HG03060 (cell line): ENCODE results near the gene TBRG4.

Experiments
- ATAC-seq: cut with Tn5 transposase; IDR thresholded peaks from one replicate; pipeline ENCODE4 v1.9.1; 2021; ENCODE audit warnings: low read depth, moderate number of reproducible peaks; ENCODE audit not compliant: unreplicated experiment

The TBRG4 gene

DNA sequence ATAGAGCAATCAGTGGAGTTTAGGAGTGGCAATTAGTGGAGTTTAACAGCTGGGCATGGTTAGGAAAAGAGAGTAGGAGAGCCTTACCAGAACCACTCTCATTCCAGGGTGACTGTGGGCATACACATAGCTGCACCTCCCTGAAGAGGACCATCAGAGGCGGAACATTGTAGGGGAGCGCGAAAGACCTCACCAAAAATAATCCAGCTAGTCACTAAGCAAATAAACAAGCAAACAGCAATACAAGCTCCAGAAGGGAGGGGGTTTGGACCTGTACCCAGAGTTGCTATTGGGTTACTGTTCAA is 18.6 kb downstream of the TBRG4 start:
- ATAC-seq = no peak

DNA sequence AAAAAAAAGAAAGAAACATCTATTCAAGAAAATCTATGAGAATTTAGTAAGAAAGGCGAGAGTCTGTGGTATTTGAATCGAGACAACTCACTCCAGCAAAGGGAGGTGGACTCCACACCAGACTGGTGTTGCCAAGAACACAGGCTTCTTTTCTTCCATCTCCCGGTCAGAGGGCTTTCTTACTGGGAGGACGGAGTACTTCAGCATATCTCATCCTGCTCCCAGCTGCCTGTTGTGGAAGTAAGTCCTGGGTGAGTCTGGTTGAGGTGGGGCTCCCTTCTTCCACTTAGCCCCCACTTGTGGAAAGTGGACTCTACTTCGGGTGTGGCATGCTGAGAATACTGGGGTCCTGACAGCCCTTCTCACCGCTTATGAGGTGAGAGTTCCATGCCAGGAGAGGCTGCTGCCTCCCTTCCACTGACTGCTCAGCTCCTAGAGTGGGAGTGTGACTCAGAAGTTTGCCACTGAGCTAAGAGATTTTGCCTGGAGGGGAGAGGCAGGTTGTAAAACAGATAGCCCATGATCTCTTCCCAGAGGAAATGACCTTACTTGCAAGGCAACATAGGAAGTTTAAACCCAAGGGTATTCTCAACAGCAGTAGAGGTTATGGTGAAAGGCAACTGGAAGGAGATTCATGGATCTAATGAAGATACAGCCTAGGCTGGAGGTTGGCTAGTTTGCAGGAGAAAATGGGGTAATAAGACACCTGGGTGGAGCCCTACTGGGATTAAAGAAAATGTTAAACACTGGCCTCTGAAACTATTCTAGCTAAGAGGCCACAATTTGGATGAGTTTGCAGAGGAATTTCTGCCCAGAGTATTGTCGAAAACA is 19.2 kb downstream of the TBRG4 start:
- ATAC-seq = no peak

DNA sequence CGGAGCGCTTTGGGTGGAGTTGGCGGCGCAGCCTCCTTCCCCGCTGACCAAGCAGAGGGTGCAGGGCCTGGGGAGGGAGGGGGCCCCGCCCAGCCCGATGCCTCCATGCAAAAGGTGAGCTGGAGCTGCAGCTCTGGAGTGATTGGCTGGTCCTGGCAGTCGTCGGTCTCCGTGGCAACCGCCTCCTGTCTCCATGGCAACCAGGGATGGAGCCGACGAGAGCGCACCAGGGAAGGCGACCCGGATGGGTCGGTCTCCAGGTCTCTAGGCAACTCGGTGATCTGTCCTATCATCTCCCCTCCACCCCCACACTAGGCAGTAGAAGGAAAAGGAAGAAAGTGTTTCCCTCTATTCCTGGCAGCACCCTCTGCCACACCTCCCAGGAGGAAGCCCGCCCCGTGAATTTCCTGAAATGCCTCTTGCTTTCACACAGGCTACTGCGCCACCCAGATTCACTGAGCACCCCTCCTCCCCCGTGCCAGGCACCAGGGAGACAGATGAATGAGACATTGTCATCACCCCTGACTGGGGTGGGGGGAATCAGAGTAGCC is 22.1 kb downstream of the TBRG4 start:
- ATAC-seq = no peak

DNA sequence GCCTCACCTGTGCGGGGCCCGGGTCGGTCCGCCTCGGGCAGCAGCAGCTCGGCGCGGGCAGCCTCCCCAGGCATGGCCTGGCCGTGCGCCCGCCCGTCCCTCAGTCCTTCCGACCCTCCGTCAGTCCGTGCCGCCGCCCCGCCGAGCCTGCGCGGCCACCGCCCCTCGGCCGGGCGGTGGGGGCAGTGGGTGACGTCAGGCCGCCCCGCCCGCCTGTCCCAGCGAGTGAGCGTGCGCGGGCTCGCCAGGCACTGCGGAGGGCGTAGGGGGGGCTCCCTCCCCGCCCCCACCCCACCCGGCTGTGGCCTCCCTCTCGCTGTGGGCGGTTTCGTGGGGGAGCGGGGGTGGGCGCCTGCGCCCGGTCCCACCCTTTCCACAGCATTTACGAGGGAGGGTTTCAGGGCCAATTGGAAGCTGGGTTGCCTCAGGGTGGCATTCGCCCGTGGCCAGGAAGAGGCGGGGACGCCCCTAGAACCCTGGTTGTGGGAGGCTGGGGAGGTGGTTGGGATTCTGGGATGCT is 22.6 kb downstream of the TBRG4 start, which contains the start of gene NACAD:
Gene NACAD, minus strand, starts transcription at position 149 of the 520 bp plus-strand sequence. Its CDS starts 75 bp downstream, at position 74.
- no peak for ATAC-seq

DNA sequence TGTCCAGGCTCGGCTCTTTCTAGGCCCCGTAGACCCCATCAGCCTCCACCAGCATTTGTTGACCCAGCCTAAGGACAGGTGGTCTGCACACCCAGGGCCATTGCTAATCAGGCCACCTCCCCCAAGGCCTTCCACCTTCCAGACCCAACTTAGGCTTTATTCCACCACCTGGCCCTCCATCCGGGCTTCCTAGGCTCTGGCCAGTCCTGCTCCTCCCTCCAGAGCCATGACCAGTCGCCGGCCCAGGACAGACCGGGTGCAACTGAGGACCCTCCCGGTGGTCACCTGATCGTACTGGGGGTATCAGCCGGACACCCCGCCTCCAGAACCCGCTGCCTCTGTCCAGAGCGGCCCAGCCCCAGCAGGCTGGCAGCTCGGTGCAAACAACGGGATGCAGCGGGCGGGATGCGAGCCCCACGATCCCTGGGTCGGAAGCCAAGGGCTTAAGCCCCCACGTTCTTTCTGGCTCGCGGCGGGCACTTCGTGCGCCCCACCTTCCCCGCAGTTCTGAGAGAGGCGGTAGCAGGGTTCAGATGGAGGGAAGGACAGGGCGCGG is 23.3 kb downstream of the TBRG4 start:
- ATAC-seq = no peak

DNA sequence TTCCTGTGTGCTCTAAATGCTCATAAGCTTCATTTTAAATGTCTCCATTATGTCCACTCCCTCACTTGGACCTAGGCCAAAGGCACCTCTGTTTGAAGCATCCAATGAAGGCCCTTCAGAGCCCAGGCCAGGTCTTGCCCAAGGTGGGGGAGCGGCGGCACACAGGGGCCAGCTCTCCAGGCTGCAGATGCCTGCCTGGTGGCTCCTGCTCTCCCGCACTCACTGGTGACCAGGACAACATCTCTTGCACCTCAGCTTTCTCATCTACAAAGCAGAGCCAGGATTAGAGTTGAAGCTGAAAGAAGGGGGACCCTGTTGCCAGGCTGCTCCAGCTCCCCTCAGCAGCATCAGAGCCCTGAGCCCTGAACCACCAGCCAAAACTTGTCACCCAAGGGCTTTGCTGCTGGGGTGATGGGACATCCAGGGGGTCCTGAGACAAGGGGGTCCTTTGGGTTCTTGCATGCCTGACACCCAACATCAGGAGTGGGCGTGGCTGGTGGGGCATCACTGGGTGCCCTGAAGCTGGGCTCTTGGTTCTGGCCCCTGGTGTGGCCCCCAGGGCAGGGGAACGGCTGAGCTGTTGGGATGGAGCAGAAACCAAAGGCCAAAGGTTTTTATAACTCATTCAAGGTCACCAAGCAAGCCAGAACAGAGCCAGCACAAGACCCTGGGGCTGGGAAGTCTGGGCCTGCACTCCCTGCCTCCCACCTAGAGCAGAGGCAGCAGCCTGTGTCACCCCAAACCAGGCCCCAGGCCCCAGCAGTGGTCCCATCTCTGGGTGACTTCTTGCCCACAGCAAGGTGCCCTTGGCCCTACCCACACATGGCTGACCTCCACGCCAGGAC is 24.0 kb downstream of the TBRG4 start:
- no peak for ATAC-seq

DNA sequence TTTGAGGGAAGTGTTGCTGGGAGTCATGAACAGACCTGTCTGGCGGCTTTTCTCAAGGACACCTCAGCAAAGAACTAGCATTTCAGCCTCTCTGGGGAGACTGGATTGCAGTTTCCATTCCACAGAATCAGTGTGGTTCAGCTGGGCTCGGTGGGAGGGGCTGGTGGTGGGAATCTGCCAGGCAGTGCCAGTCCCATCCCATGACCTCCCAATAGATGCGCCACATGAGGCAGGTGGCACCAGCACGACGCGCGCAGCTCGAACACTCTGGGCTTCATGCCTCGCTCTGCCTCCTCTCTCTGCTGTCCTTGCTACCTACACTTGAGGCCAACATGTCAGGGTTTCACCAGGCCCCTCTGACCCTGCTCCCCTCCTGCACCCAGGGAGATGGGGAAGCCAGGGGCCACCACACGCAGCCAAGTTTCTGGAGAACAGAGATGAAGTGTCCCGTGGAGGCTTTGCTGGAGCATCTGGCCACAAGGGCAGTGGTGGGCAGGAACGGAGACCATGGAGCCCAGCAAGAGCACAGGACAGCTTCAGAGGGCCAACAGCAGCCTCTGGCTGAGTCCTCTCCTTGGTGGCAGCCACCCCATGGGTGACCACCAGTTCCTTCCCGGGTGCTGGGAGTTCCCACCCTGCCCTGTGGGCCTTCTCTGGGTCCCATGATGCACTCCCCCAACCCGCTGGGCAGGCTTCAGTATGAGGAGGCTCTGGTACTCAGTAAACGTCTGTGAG is 25.0 kb downstream of the TBRG4 start:
- no peak for ATAC-seq

DNA sequence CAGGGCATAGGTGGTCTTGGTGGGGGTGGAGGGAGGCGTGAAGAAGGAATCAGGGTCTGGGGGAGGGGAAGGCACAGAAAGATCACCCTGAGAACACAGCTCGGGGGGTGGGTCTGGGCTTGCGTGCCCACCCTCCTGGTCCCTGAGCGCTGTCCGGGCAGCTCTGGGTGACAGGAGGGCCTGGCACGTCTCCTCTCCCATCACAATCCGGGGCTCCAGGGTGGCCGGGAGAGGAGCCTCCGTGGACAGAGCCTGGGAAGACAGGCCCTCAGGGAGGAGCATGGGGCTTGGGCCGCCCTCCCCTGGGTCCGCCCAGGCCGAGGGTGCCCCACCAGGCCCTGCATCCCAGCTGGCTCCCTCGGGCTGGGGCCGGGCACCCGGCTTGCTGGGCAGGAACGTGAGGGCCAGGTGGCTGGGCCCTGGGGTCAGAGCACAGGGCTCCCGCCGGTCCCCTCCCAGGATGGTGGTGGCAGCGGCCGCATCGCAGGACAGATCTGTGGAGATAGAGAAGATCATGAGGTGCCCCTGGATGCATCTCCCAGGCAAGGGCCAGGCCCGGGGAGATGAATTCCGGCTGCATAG is 25.8 kb downstream of the TBRG4 start:
- no peak for ATAC-seq

DNA sequence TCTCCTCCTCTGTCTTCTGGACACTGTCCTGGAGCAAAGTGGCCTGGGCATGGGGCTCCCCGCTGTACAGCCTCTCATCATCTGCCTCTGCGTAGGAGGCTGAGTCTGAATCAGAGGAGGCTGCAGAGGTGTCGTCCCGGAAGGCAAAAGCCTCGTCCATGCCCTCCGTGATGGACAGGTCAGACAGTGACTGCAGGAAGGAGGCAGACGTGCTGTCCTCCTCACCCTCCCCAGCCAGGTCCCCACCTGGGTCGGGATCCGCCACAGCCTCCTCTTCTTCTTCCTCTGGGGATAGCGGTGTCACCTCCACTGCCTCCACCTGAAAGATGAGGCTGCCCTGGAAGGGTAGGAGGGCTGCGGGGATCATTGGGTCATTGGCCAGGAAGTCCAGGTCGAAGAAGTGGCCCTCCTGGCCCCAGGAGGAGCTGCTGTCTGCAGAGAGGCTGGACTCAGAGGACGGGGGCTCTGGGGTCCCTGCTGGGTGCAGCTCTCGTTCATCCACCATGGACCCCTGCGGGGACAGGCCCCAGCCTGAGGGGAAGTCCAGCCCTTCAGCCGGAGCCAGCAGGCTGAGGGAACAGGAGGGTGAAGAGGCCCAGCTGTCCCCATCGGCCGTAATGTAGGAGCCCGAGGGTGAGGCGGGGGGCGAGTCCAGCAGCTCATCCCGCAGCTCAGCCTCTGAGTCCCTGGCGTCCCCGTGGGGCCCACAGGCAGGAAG is 26.4 kb downstream of the TBRG4 start:
- no peak for ATAC-seq

DNA sequence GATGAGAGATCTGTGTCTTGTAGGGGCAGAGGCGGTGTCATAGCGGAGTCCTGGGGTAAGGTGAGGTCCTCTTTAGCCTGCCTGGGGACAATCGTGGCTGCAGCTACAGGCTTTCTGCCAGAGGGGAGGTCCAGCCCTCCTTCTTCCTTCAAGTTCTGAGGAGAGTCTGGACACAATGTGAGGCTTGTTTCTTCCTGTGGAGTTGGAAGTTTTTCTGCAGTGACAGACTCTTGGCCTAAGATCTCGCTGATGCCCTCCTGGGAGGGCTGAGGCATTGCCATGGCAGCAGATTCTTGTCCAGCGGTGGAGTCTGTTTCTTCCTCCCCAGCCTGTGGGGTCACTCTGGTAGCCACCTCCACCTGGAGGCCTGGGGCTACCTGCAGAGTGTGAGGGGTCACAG is 27.2 kb downstream of the TBRG4 start:
- ATAC-seq = no peak

DNA sequence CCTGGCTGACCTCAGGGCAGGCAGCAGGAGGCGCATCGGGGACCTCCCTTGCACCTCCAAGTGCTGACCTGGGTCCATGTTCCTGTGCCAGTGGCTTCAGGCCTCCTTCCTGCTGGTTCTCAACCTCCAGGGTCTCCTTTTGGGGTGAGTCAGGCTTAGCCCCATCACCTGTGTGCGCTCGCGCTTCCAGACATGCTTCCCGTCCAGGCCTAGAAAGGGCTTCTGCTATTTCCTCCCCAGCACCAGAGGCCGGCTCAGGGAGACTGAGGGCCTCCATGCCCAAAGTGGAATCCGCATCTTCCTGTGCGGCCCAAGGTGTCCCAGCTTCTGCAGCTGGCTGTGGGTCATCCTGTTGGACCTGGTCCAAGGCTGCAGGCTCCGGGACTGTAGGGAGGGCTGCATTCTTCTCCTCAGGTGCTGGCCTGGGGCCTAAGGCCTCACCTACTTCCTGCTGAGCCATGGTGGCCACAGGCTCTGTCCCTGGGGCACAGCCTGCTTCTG is 28.6 kb downstream of the TBRG4 start:
- no peak for ATAC-seq

DNA sequence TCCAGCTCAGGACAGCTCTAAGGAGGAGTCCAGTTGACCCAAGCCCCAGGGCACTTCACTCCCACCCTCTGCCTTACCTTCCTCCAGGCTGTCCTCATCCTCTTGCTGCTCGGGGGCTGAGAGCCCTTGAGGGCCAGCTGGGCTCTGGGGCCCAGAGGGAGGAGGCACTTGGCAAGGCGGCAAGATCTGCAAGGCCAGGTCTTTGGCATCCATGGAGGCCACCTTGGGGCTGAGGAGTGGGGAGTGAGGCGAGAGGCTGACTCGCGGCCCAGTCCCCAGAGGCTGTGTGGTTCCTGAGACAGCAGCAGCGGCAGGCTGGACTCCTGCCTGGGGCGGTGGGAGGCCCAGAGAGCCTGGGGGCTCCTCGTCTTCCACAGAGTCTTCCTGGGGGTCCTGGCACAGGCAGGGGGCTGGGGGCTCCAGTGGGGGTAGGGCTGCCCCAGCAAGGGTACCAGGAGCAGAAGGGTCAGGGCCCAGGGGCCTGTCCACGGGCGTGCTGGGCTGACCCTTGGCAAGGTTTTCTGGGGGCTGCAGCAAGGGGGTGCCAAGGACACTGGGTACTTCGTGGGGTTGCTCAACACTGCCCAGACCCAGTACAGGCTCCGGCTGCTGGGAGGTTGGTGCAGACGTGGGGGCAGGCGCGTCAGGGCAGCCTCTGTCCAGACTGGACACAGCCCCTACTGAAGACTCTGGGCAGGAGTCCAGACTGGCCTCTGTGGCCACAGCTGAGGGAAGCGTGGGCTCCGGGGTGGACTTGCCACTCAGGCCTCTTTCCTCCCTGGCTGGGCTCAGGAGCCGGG is 29.3 kb downstream of the TBRG4 start:
- no peak for ATAC-seq

DNA sequence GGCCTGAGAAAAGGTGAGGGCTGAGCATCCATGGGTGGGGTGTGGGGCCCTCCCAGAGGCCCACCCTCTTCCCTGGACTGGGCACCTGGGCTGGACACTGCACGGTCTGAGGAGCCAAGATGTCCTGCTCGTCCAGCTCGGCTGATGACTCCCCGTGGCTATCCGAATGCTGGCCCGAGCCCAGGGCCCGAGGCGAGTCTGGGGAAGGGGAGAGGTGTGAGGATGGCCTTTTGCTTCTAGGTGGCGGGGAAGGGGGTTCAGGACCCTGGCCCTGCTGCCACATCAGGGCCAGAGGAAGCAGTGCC is 29.9 kb downstream of the TBRG4 start:
- no peak for ATAC-seq

DNA sequence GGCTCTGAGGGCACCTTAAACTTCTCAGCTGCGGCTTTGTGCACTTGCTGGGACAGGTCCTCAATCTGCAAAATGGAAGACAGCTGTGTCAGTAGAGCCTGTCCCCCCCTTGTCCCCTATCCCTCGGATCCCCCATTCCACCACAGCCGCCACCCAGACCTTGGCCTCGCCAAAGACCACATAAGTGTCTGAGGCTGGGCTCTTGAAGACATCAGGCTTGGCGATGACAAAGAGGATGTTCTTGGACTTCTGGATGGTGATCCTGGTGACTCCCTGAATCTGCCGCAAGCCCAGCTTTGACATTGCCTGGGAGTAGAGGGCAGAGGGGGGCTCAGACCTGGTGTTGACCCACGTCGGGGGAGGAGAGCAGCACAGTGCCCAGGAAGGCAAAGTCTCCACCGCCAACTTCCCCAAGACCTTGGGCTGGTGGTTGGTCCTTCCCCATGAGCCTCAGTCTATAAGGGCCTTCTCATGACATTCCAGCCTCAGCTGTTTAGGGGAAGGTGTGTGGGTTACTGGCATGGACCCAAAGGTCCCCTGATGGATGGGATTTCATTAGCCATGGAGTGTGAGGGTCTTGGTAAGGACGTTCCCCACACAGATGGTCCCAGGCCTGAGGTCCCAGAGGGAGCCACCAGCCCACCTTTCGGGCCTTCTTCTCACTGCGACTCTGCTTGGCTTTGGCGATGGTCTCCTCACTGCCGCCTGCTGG is 30.4 kb downstream of the TBRG4 start:
- no peak for ATAC-seq

DNA sequence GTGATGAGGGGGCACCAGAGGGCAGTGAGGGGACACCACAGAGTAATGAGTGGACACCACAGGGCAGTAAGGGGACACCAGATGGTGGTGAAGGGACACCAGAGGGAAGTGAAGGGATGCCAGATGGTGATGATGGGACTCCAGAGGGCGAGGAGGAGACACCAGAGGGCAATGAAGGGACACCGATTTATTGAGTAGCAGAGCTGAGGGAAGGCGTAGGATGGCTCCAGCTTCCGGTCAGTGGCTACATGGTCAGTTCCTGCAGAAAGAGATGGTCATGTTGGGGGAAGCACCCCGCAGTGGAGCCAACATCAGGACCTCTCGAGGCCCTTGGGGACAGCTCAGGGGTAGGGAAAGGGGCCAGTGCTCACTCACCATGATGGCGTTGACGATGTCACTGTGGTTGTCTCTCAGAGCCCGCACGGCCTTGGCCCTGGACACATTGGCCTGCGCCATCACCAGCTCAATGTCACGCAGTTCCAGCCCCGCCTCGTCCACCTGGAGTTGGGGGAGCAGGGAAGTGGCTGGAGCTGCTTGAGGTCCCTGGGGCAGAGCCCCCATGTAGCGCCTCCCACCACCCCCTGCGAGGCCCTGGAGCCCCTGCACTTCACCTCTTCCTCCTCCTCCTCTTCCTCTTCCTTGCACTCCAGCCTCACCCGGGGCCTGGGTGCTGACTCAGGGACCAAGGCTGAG is 31.1 kb downstream of the TBRG4 start:
- no peak for ATAC-seq

DNA sequence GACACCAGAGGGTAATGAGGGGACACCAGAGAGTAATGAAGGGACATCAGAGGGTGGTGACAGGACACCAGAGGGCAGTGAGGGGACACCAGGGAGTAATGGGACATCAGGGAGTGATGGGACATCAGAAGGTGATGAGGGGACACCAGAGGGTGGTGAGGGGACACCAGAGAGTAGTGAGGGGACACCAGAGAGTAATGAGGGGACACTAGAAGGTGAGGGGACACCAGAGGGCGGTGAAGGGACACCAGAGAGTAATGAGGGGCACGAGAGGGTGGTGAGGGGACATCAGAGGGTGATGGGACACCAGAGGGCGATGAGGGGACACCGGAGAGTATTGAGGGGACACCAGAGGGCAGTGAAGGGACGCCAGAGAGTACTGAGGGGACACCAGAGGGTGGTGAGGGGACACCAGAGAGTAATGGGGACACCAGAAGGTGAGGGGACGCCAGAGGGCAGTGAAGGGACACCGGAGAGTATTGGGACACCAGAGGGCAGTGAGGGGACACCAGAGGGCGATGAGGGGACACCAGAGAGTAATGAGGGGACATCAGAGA is 33.3 kb downstream of the TBRG4 start:
- ATAC-seq = no peak

DNA sequence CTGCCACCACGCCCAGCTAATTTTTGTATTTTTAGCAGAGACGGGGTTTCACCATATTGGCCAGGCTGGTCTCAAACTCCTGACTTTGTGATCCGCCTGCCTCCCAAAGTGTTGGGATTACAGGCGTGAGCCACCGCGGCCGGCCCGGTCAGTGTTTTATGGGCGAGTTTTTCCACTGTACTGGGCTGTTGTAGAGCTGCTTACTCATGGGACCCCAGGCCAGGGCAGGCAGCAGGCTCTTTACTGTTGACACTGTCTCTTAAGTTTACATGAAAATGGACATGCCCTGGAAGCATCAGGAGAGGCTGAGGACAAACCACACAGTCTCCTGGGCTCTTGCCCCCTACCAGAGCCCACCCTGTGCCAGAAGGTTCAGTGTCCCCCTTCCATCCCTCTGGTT is 33.9 kb downstream of the TBRG4 start:
- no peak for ATAC-seq
